Transverse colon (tissue), 4 donors: Measurements from ENCODE around the gene MEI4. TPM values are rescaled to one million over a fixed set of nuclear protein-coding genes. Genes with fewer than 3 reads are reported as not detected.

Source experiments
- DNase-seq: peaks from one replicate; pipeline ENCODE4 v3.0.0-alpha.2; 2019
- H3K27ac ChIP-seq, 4 donors: fragments of 200-600 bp; sonication (generic); 2 replicates each; pipeline ENCODE4 v1.5.1; 2016 to 2018; ENCODE audit warnings: inconsistent platforms in 4 of 4
- H3K27me3 ChIP-seq: fragments of 200-600 bp; sonication (generic); 2 replicates; pipeline ENCODE4 v1.5.1; 2017; ENCODE audit warnings: inconsistent platforms
- H3K36me3 ChIP-seq, 4 donors: fragments of 200-600 bp; sonication (generic); 2 replicates each; pipeline ENCODE4 v1.5.1; 2017 to 2019; ENCODE audit warnings: inconsistent platforms in 4 of 4
- H3K4me1 ChIP-seq, 4 donors: fragments of 200-600 bp; sonication (generic); 2 replicates each; pipeline ENCODE4 v1.5.1; 2017 to 2020; ENCODE audit warnings: inconsistent platforms in 4 of 4
- H3K4me3 ChIP-seq, 4 donors: fragments of 200-600 bp; sonication (generic); 1 replicate in 1 of 4; 2 replicates in 3 of 4; pipeline versions ENCODE4 v1.5.1 to v1.6.1; 2017 to 2019; ENCODE audit warnings: inconsistent platforms in 4 of 4
- H3K9me3 ChIP-seq, 2 donors: fragments of 200-600 bp; sonication (generic); 2 replicates each; pipeline ENCODE4 v1.5.1; 2017 to 2019; ENCODE audit warnings: inconsistent platforms in 2 of 2
- CTCF ChIP-seq, 5 experiments: fragments of 200-600 bp in 3 of 5; fragments of 450-650 bp in 2 of 5; sonication (generic) in 3 of 5; IDR thresholded peaks; 1 replicate in 2 of 5; 2 replicates in 3 of 5; pipeline ENCODE4 v1.5.1; 2016 to 2017; ENCODE audit warnings: antibody characterized with exemption in 5 of 5, inconsistent platforms in 3 of 5, mild to moderate bottlenecking in 2 of 5, moderate library complexity in 1 of 5
- EP300 ChIP-seq: sonication (generic); formaldehyde crosslinking; IDR thresholded peaks from one replicate; pipeline ENCODE4 v1.6.1; 2017; ENCODE audit warnings: antibody characterized with exemption, low read depth
- POLR2A ChIP-seq: fragments of 450-650 bp; IDR thresholded peaks from one replicate; pipeline ENCODE4 v1.6.1; 2016; ENCODE audit warnings: antibody characterized with exemption, mild to moderate bottlenecking, moderate library complexity
- POLR2AphosphoS5 ChIP-seq, 3 donors: sonication (generic); formaldehyde crosslinking; IDR thresholded peaks; one replicate each; pipeline ENCODE4 v1.6.1; 2016; ENCODE audit warnings: antibody characterized with exemption in 3 of 3
- WGBS, 2 donors: methylation state at CpG; one replicate each; pipeline ENCODE4 v1.1.5; 2018; ENCODE audit warnings: low coverage in 1 of 2; 5-methylcytosine and 5-hydroxymethylcytosine counted together
- in situ Hi-C, 4 donors: fragments of 200-750 bp; cut with MboI; loops; one replicate each; pipeline versions ENCODE4 v1.15.0 to v1.15.1; 2017; ENCODE audit warnings: low sequenced_read_pairs in 3 of 4, low pct_ligation_motif_present in 1 of 4, low pct_unique_long_range_greater_than_20kb in 1 of 4
- intact Hi-C: fragments of 100-400 bp; cut with DNase I; formaldehyde crosslinking; loops from one replicate; pipeline ENCODE4 v1.15.1; 2023; ENCODE audit warnings: low total_unique reads
- total RNA-seq, 4 donors: library from RNA; depleted of rRNA; stranded (reverse); fragments of >200 nt; gene quantifications; one replicate each; pipeline ENCODE4 v1.1.0, GENCODE V29; 2016

The MEI4 gene
- total RNA-seq, 4 donors from 2014 or later, result under 0.01 TPM; not detected in 3

- intact Hi-C loops, result no loop called here
Observed at GRCh38 chr6:77876300-77876699, 223.5 kb downstream of the MEI4 start.

GRCh38 chr6:77879527-77879926, 226.7 kb downstream of the MEI4 start:
- TF ChIP-seq POLR2AphosphoS5 (IDR thresholded peaks at IDR 0.05) (no peak), POLR2A (no peak), EP300 (no peak), CTCF (IDR thresholded peaks at IDR 0.05) (no peak)
- in situ Hi-C loops, result no loop called here
- intact Hi-C loops, result no loop called here
- Histone ChIP-seq H3K27ac (no peak overlapping the region), H3K9me3 (no peaks in the 10 kb centered on the region), H3K27me3 (no peaks in the 10 kb centered on the region), H3K4me1 (no peaks in the 10 kb centered on the region), H3K4me3 (no peak overlapping the region), H3K36me3 (no peaks in the 10 kb centered on the region)
- 67 to 70% methylated on average over 1 to 2 of the region's 2 CpGs for WGBS, 2 donors
- no peak for DNase-seq

More at GRCh38 chr6:77876300-77876699, 223.5 kb downstream of the MEI4 start:
- no peaks in the 10 kb centered on the region for H3K9me3 ChIP-seq
- no peak for DNase-seq
- no peak overlapping the region for H3K4me3 ChIP-seq
- 77 to 78% methylated on average over 2 of the region's 2 CpGs for WGBS, 2 donors
- no peak overlapping the region for H3K27ac ChIP-seq
- no peak for TF ChIP-seq POLR2AphosphoS5 (IDR thresholded peaks at IDR 0.05)
- no peak for TF ChIP-seq EP300
- TF ChIP-seq CTCF (IDR thresholded peaks at IDR 0.05), result no peak
- no peak for TF ChIP-seq POLR2A
- no peaks in the 10 kb centered on the region for H3K27me3 ChIP-seq
- in situ Hi-C loops, result no loop called here
- no peaks in the 10 kb centered on the region for H3K4me1 ChIP-seq
- H3K36me3 ChIP-seq, result no peaks in the 10 kb centered on the region

- H3K27ac ChIP-seq, result no peak overlapping the region
- TF ChIP-seq EP300, result no peak
- WGBS, 2 donors, result 31 to 63% methylated on average over 2 of the region's 2 CpGs
- H3K36me3 ChIP-seq, result no peaks in the 10 kb centered on the region
- DNase-seq, result no peak
- no peak overlapping the region for H3K4me3 ChIP-seq
- no peaks in the 10 kb centered on the region for H3K4me1 ChIP-seq
- H3K9me3 ChIP-seq, result no peaks in the 10 kb centered on the region
- intact Hi-C loops, result no loop called here
- no peaks in the 10 kb centered on the region for H3K27me3 ChIP-seq
- in situ Hi-C loops, result no loop called here
Observed at GRCh38 chr6:77880501-77880900, 227.7 kb downstream of the MEI4 start.

- Histone ChIP-seq H3K27me3 (no peaks in the 10 kb centered on the region), H3K27ac (no peak overlapping the region), H3K4me1 (no peaks in the 10 kb centered on the region), H3K4me3 (no peak overlapping the region), H3K9me3 (no peaks in the 10 kb centered on the region), H3K36me3 (no peaks in the 10 kb centered on the region)
- no peak for DNase-seq
- in situ Hi-C loops, result no loop called here
- intact Hi-C loops, result no loop called here
- 79 to 86% methylated on average over 2 of the region's 2 CpGs for WGBS, 2 donors
- no peak for TF ChIP-seq POLR2A
- no peak for TF ChIP-seq POLR2AphosphoS5 (IDR thresholded peaks at IDR 0.05)
- TF ChIP-seq EP300, result no peak
- no peak for TF ChIP-seq CTCF (IDR thresholded peaks at IDR 0.05)
Observed at GRCh38 chr6:77883851-77884250, 231.0 kb downstream of the MEI4 start.

GRCh38 chr6:77893391-77893790, 240.6 kb downstream of the MEI4 start:
- no peak overlapping the region for H3K4me3 ChIP-seq
- in situ Hi-C loops, result no loop called here
- no peaks in the 10 kb centered on the region for H3K4me1 ChIP-seq
- TF ChIP-seq CTCF (IDR thresholded peaks at IDR 0.05) (no peak), POLR2AphosphoS5 (IDR thresholded peaks at IDR 0.05) (no peak), EP300 (no peak), POLR2A (no peak)
- no peaks in the 10 kb centered on the region for H3K27me3 ChIP-seq
- no peaks in the 10 kb centered on the region for H3K36me3 ChIP-seq
- no peak overlapping the region for H3K27ac ChIP-seq
- intact Hi-C loops, result no loop called here
- WGBS, 2 donors, result 40 to 55% methylated on average over 4 of the region's 4 CpGs
- DNase-seq, result no peak
- H3K9me3 ChIP-seq, result no peaks in the 10 kb centered on the region
